Jurkat, Clone E6-1 (cell line): ENCODE measurements around the gene ATP13A3.

ENCODE experiments used
- DNase-seq: peaks from one replicate; pipeline ENCODE4 v3.0.0-alpha.2; 2011; ENCODE audit warnings: low read depth, low spot score
- H3K4me3 ChIP-seq: 2 replicates; pipeline ENCODE4 v1.5.1; 2011; ENCODE audit warnings: mild to moderate bottlenecking, low read length, control low read depth, moderate library complexity

ATP13A3 gene

GRCh38 chr3:194364652-194365434 is 122.0 kb downstream of the ATP13A3 start:
- H3K4me3 ChIP-seq, result no peak overlapping the region
- DNase-seq, result no peak

DNA sequence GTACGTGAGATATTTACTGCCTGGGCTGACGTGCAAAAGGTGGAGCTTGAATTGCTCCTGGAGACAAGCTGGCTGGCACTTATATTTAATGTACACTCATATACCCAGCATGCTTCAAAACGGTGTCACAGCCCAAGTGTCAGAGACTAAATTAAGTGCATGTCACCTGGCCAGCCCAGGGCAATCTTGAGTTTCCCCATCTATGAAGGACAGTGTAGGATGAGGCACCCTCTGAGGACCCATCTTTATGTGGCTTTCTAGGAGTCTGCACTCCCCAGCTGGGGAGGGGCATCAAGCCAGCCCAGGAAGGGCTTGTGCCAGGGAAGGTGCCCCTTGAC is 122.5 kb downstream of the ATP13A3 start:
- no peak overlapping the region for H3K4me3 ChIP-seq
- DNase-seq, result no peak

DNA sequence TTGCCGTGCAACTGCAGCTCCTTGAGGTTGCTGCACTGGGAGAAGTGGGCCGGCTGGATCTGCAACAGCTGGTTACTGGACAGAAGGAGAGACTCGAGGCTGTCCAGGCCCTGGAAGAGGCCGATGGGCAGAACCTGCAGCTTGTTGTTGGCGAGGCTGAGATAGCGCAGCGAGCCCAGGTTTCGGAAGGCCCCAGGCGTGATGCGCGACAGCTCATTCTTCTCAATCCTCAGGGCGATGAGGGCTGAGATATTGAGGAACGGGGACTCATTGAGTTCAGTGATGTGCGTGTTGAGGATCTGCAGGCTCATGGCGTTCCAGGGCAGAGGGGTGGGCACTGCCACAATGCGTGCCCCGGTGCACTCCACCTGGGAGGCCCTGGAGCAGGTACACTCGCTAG is 126.2 kb downstream of the ATP13A3 start:
- no peak overlapping the region for H3K4me3 ChIP-seq
- no peak for DNase-seq

- H3K4me3 ChIP-seq, result no peak overlapping the region
- no peak for DNase-seq
These were observed 129.1 kb downstream of the ATP13A3 start for GRCh38 chr3:194357681-194358080.

DNA sequence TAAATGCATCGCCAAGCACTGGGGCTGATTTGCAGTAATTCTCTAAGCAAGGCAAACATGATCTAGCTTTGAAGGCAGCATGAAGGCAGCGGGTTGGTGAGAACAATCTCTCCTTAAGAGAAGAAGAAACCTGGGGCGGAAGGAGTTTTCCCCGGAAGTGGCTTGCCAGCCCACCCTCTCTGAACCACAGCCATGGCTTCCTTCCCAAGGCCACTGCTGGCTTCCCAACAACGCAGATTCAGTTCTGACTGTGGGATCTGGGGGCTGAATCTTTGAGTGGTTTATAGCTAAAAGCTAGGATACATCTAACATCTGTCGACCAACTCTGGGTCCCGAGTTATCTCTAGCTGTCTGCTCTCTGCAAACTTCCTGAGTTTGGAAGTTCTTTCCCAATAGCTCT is 131.4 kb downstream of the ATP13A3 start:
- no peak for DNase-seq
- no peak overlapping the region for H3K4me3 ChIP-seq

- DNase-seq, result no peak
These were observed 132.5 kb downstream of the ATP13A3 start for GRCh38 chr3:194354315-194354714.

More at GRCh38 chr3:194354315-194354714, 132.5 kb downstream of the ATP13A3 start:
- no peak overlapping the region for H3K4me3 ChIP-seq
